Measurements from ENCODE around the gene ARHGEF2. TPM values are rescaled to one million over a fixed set of nuclear protein-coding genes. Genes with fewer than 3 reads are reported as not detected.

The ARHGEF2 gene
- 55.4 TPM for polyA plus RNA-seq (2013, experiment 1 of 2)
- polyA plus RNA-seq (2013, experiment 2 of 2): 57.0 TPM

DNA sequence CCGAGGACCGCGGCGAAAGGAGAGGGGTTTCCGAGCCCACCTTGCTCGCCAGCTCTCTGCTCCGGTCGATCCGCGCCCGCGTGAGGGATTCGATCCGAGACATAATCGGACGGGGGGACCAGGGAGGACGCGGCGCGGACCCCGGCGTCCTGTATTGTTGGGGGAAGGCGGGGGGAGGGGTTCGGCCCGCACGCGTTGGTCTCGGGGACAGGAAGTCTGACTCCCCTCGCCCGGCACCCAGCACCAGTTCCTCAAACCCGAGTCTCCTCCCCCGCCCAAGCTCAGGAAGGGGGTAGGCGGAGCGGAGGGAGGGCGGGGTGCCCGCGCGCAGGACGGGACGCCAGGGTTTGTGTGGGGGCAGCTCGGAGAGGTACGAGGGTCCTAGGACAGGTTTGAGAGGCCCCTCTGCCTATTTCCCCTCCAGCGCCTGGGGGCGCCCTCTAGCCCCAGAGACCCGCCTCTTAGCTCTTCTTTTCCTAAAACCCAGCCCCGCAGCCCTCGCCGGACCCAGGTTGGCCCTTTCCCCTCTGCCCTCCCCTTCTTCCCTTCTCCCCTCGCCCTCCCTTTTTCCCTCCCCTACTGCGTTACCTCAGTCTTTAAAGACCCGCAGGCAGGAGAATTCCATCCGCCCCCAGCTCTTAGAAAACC is at the start of gene ARHGEF2:
Gene ARHGEF2 (minus strand): TSS at position 223 of the 648 bp plus-strand sequence. CDS start 120 bp downstream, at position 103.
- H3K9ac ChIP-seq (ENCODE audit: low read depth, low read length, poor library complexity): peak within 1 kb of the TSS; percentile 95
- no peaks in the 10 kb centered on the region for H3K27me3 ChIP-seq (ENCODE audit: control insufficient read depth in 3 of 3, insufficient read depth in 3 of 3, low read depth in 1 of 3, low read length in 3 of 3)
- H3K14ac ChIP-seq (ENCODE audit: low read length): peak within 1 kb of the TSS; percentile 95
- peak within 1 kb of the TSS; percentile 8 for H4K91ac ChIP-seq (ENCODE audit: low read depth, low read length, poor library complexity)
- no CpG with 5 or more reads among the region's 52 CpGs for WGBS, 2 donors (ENCODE audit: extremely low coverage in 2 of 2, insufficient read length in 2 of 2, insufficient replicate concordance in 1 of 2)
- H3K23ac ChIP-seq (ENCODE audit: low read depth, low read length, poor library complexity): peak within 1 kb of the TSS; percentile 75
- H3K9me3 ChIP-seq (replicated peaks in 1 of 2; ENCODE audit: control insufficient read depth in 2 of 2, insufficient read depth in 1 of 2, low read depth in 1 of 2, low read length in 2 of 2): no peaks in the 10 kb centered on the region
- peak within 1 kb of the TSS; percentile 95 for H2BK5ac ChIP-seq (ENCODE audit: low read length)
- peak within 1 kb of the TSS; percentile 88 for H2AFZ ChIP-seq (ENCODE audit: low read length)
- peak within 1 kb of the TSS; percentile 85 for H2BK12ac ChIP-seq (ENCODE audit: low read length)
- peak within 1 kb of the TSS; percentile 66 for H2AK5ac ChIP-seq (ENCODE audit: low read depth, low read length)
- H3K4ac ChIP-seq (ENCODE audit: low read length): peak within 1 kb of the TSS; percentile 59
- H3K36me3 ChIP-seq (replicated peaks in 1 of 2; ENCODE audit: control insufficient read depth in 2 of 2, insufficient read depth in 2 of 2, low read length in 2 of 2): peaks cover 0 to 9% of the 10 kb centered on the region in 2 donors
- peak within 1 kb of the TSS; percentile 97 for H2BK15ac ChIP-seq (ENCODE audit: low read length)
- no peak within 1 kb of the TSS for H4K8ac ChIP-seq (ENCODE audit: low read depth, low read length)
- H3K27ac ChIP-seq (replicated peaks; ENCODE audit: low read length): peak within 1 kb of the TSS; percentile 89
- H3K18ac ChIP-seq (ENCODE audit: low read length): peak within 1 kb of the TSS; percentile 99
- peaks cover 31 to 34% of the 10 kb centered on the region in 2 donors for H3K4me1 ChIP-seq (ENCODE audit: control insufficient read depth in 2 of 2, insufficient read depth in 1 of 2, low read depth in 1 of 2, low read length in 2 of 2)
- H3K4me2 ChIP-seq (ENCODE audit: insufficient read depth, low read length, poor library complexity, severe bottlenecking): peak within 1 kb of the TSS; percentile 81
- peak within 1 kb of the TSS; percentile 75 to 95 for H3K4me3 ChIP-seq (ENCODE audit: low read length in 2 of 2)
- H2BK120ac ChIP-seq (ENCODE audit: low read depth, low read length): peak within 1 kb of the TSS; percentile 92
- DNase-seq (ENCODE audit: low spot score): peak; percentile 85
- H3K79me1 ChIP-seq (ENCODE audit: low read depth, low read length): peaks cover 2% of the 10 kb centered on the region

DNA sequence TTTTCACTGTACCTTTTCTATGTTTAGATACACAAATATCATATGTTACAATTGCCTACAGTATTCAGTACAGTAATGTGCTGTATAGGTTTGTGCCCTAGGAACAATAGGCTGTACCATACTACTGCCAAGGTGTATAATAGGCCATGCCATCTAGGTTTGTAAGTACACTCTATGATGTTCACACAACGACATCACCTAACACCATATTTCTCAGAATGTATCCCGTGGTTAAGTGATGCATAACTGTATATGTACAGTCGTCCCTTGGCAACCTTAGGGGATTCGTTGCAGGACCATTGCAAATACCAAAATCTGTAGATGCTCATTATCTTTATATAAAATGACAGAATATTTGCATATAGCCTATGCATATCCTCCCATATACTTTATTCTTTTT is 48.2 kb upstream of the ARHGEF2 start:
- Histone ChIP-seq H3K27me3 (ENCODE audit: control insufficient read depth in 3 of 3, insufficient read depth in 3 of 3, low read depth in 1 of 3, low read length in 3 of 3) (no peaks in the 10 kb centered on the region), H4K8ac (ENCODE audit: low read depth, low read length) (no peak overlapping the region), H3K9me3 (replicated peaks in 1 of 2; ENCODE audit: control insufficient read depth in 2 of 2, insufficient read depth in 1 of 2, low read depth in 1 of 2, low read length in 2 of 2) (no peaks in the 10 kb centered on the region), H2AK5ac (ENCODE audit: low read depth, low read length) (no peak overlapping the region), H3K14ac (ENCODE audit: low read length) (no peak overlapping the region), H3K4me2 (ENCODE audit: insufficient read depth, low read length, poor library complexity, severe bottlenecking) (no peak overlapping the region), H3K4me3 (ENCODE audit: low read length in 2 of 2) (no peak overlapping the region), H2BK12ac (ENCODE audit: low read length) (no peak overlapping the region), H3K4ac (ENCODE audit: low read length) (no peak overlapping the region), H2AFZ (ENCODE audit: low read length) (no peak overlapping the region), H3K79me1 (ENCODE audit: low read depth, low read length) (no peaks in the 10 kb centered on the region), H3K4me1 (ENCODE audit: control insufficient read depth in 2 of 2, insufficient read depth in 1 of 2, low read depth in 1 of 2, low read length in 2 of 2) (peaks cover 2 to 4% of the 10 kb centered on the region in 2 donors), H2BK120ac (ENCODE audit: low read depth, low read length) (no peak overlapping the region), H4K91ac (ENCODE audit: low read depth, low read length, poor library complexity) (no peak overlapping the region), H2BK15ac (ENCODE audit: low read length) (no peak overlapping the region), H3K9ac (ENCODE audit: low read depth, low read length, poor library complexity) (no peak overlapping the region), H3K18ac (ENCODE audit: low read length) (no peak overlapping the region), H3K23ac (ENCODE audit: low read depth, low read length, poor library complexity) (no peak overlapping the region), H3K36me3 (replicated peaks in 1 of 2; ENCODE audit: control insufficient read depth in 2 of 2, insufficient read depth in 2 of 2, low read length in 2 of 2) (no peaks in the 10 kb centered on the region), H2BK5ac (ENCODE audit: low read length) (no peak overlapping the region), H3K27ac (replicated peaks; ENCODE audit: low read length) (no peak overlapping the region)
- WGBS, 2 donors (ENCODE audit: extremely low coverage in 2 of 2, insufficient read length in 2 of 2, insufficient replicate concordance in 1 of 2): no CpG with 5 or more reads among the region's 4 CpGs
- DNase-seq (ENCODE audit: low spot score): no peak

DNA sequence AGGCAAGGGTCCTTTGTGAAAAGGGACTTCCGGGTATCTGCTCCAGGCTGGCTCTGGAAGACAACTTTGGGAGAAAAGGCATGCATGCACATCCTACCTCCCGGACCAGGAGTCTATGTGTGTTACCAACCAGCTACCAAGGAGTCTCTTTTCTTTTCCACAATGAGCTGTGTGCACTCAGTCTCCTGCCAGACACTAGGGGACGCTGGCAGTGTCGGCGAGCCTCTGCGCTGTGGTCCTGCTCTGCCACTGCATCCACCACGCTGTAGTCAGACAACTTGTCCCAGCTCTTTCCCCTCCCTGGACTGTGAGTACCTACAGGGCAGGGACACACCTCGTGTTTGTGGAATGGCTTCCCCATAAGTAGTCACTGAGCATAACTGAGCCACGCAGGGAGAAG is 47.5 kb upstream of the ARHGEF2 start:
- Histone ChIP-seq H3K18ac (ENCODE audit: low read length) (peak overlapping the region; percentile 61), H3K27ac (replicated peaks; ENCODE audit: low read length) (no peak overlapping the region), H3K4me3 (ENCODE audit: low read length in 2 of 2) (no peak overlapping the region), H2BK120ac (ENCODE audit: low read depth, low read length) (no peak overlapping the region), H3K14ac (ENCODE audit: low read length) (no peak overlapping the region), H3K4ac (ENCODE audit: low read length) (no peak overlapping the region), H2AK5ac (ENCODE audit: low read depth, low read length) (no peak overlapping the region), H3K4me2 (ENCODE audit: insufficient read depth, low read length, poor library complexity, severe bottlenecking) (no peak overlapping the region), H3K9me3 (replicated peaks in 1 of 2; ENCODE audit: control insufficient read depth in 2 of 2, insufficient read depth in 1 of 2, low read depth in 1 of 2, low read length in 2 of 2) (no peaks in the 10 kb centered on the region), H3K36me3 (replicated peaks in 1 of 2; ENCODE audit: control insufficient read depth in 2 of 2, insufficient read depth in 2 of 2, low read length in 2 of 2) (no peaks in the 10 kb centered on the region), H3K23ac (ENCODE audit: low read depth, low read length, poor library complexity) (no peak overlapping the region), H2BK15ac (ENCODE audit: low read length) (no peak overlapping the region), H4K8ac (ENCODE audit: low read depth, low read length) (no peak overlapping the region), H3K4me1 (ENCODE audit: control insufficient read depth in 2 of 2, insufficient read depth in 1 of 2, low read depth in 1 of 2, low read length in 2 of 2) (peaks cover 2 to 4% of the 10 kb centered on the region in 2 donors), H2BK5ac (ENCODE audit: low read length) (no peak overlapping the region), H3K9ac (ENCODE audit: low read depth, low read length, poor library complexity) (no peak overlapping the region), H3K27me3 (ENCODE audit: control insufficient read depth in 3 of 3, insufficient read depth in 3 of 3, low read depth in 1 of 3, low read length in 3 of 3) (no peaks in the 10 kb centered on the region), H2BK12ac (ENCODE audit: low read length) (no peak overlapping the region), H2AFZ (ENCODE audit: low read length) (peak overlapping the region; percentile 83), H4K91ac (ENCODE audit: low read depth, low read length, poor library complexity) (no peak overlapping the region), H3K79me1 (ENCODE audit: low read depth, low read length) (no peaks in the 10 kb centered on the region)
- no CpG with 5 or more reads among the region's 9 CpGs for WGBS, 2 donors (ENCODE audit: extremely low coverage in 2 of 2, insufficient read length in 2 of 2, insufficient replicate concordance in 1 of 2)
- peak; percentile 49 for DNase-seq (ENCODE audit: low spot score)

DNA sequence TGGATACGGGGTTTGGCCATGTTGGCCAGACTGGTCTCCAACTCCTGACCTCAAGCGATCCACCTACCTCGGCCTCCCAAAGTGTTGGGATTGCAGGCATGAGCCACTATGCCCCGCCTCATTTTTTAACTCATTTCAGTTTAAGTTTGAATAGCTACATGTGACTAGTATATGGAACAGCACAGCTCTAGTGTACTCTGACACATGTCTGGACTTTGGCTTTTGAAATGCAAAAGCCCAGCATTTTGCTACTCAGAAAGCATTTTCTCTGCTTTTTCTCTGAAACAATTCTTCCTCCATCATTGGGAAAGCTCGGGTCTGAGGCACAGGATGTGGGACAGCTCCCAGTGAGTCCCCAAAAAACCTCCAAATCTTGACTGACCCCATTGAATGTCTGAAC is 46.5 kb upstream of the ARHGEF2 start:
- no peaks in the 10 kb centered on the region for H3K27me3 ChIP-seq (ENCODE audit: control insufficient read depth in 3 of 3, insufficient read depth in 3 of 3, low read depth in 1 of 3, low read length in 3 of 3)
- WGBS, 2 donors (ENCODE audit: extremely low coverage in 2 of 2, insufficient read length in 2 of 2, insufficient replicate concordance in 1 of 2): no CpG with 5 or more reads among the region's 5 CpGs
- H2BK120ac ChIP-seq (ENCODE audit: low read depth, low read length): no peak overlapping the region
- no peak overlapping the region for H3K27ac ChIP-seq (replicated peaks; ENCODE audit: low read length)
- H3K4me1 ChIP-seq (ENCODE audit: control insufficient read depth in 2 of 2, insufficient read depth in 1 of 2, low read depth in 1 of 2, low read length in 2 of 2): peaks cover 5 to 8% of the 10 kb centered on the region in 2 donors
- no peak overlapping the region for H3K9ac ChIP-seq (ENCODE audit: low read depth, low read length, poor library complexity)
- H3K79me1 ChIP-seq (ENCODE audit: low read depth, low read length): peaks cover 5% of the 10 kb centered on the region
- no peak overlapping the region for H3K23ac ChIP-seq (ENCODE audit: low read depth, low read length, poor library complexity)
- H3K36me3 ChIP-seq (replicated peaks in 1 of 2; ENCODE audit: control insufficient read depth in 2 of 2, insufficient read depth in 2 of 2, low read length in 2 of 2): peaks cover 2 to 3% of the 10 kb centered on the region in 2 donors
- no peak for DNase-seq (ENCODE audit: low spot score)
- no peak overlapping the region for H3K18ac ChIP-seq (ENCODE audit: low read length)
- no peak overlapping the region for H3K4me2 ChIP-seq (ENCODE audit: insufficient read depth, low read length, poor library complexity, severe bottlenecking)
- no peak overlapping the region for H2AK5ac ChIP-seq (ENCODE audit: low read depth, low read length)
- no peak overlapping the region for H3K4me3 ChIP-seq (ENCODE audit: low read length in 2 of 2)
- no peaks in the 10 kb centered on the region for H3K9me3 ChIP-seq (replicated peaks in 1 of 2; ENCODE audit: control insufficient read depth in 2 of 2, insufficient read depth in 1 of 2, low read depth in 1 of 2, low read length in 2 of 2)
- no peak overlapping the region for H4K8ac ChIP-seq (ENCODE audit: low read depth, low read length)
- no peak overlapping the region for H2AFZ ChIP-seq (ENCODE audit: low read length)
- no peak overlapping the region for H3K4ac ChIP-seq (ENCODE audit: low read length)
- no peak overlapping the region for H3K14ac ChIP-seq (ENCODE audit: low read length)
- H2BK5ac ChIP-seq (ENCODE audit: low read length): no peak overlapping the region
- no peak overlapping the region for H2BK15ac ChIP-seq (ENCODE audit: low read length)
- no peak overlapping the region for H4K91ac ChIP-seq (ENCODE audit: low read depth, low read length, poor library complexity)
- no peak overlapping the region for H2BK12ac ChIP-seq (ENCODE audit: low read length)
